T-helper 2 cell treated with Interferon-gamma antibody and Interleukin-4, amounts not matched to agents 5 μg/mL and 100 μg/mL, for 36 hours (primary cell): ENCODE data around the gene CDX2.
"Not testable (repeated sequence)": the region's sequence is repeated elsewhere in the genome, so short reads cannot be mapped to it uniquely, and the experiment has no call there.

Experiments
- DNase-seq: peaks from one replicate; pipeline ENCODE4 v3.0.0; 2021; ENCODE audit warnings: low spot score
- H3K27ac Mint-ChIP-seq: one replicate; pipeline ENCODE4 v1.8.0; 2021; ENCODE audit warnings: mild to moderate bottlenecking, mixed read lengths
- H3K27me3 Mint-ChIP-seq: one replicate; pipeline ENCODE4 v1.8.0; 2021; ENCODE audit warnings: low read depth, mixed read lengths
- H3K36me3 Mint-ChIP-seq: one replicate; pipeline ENCODE4 v1.8.0; 2021; ENCODE audit warnings: low read depth, mixed read lengths
- H3K4me1 Mint-ChIP-seq: one replicate; pipeline ENCODE4 v1.8.0; 2021; ENCODE audit warnings: low read depth, mixed read lengths
- H3K4me3 Mint-ChIP-seq: one replicate; pipeline ENCODE4 v1.8.0; 2022; ENCODE audit warnings: mild to moderate bottlenecking, moderate library complexity, mixed read lengths
- H3K9me3 Mint-ChIP-seq: one replicate; pipeline ENCODE4 v1.8.0; 2021; ENCODE audit warnings: mixed read lengths

CDX2 gene

GRCh38 chr13:27969082-27969865 is at the start of gene CDX2:
CDX2 (minus strand) TSS chr13:27969315; CDS start chr13:27969006, 309 bp downstream.
- H3K36me3 Mint-ChIP-seq, result peaks cover 2% of the 10 kb centered on the region
- no peaks in the 10 kb centered on the region for H3K9me3 Mint-ChIP-seq
- H3K4me3 Mint-ChIP-seq, result no peak within 1 kb of the TSS
- peaks cover 1% of the 10 kb centered on the region for H3K4me1 Mint-ChIP-seq
- H3K27ac Mint-ChIP-seq, result peak within 1 kb of the TSS; percentile 72
- peaks cover 85% of the 10 kb centered on the region for H3K27me3 Mint-ChIP-seq
- DNase-seq, result no peak

GRCh38 chr13:28014301-28014700 is 45.2 kb upstream of the CDX2 start:
- Mint-ChIP-seq H3K9me3 (no peaks in the 10 kb centered on the region), H3K27me3 (peaks cover 7% of the 10 kb centered on the region), H3K4me1 (peaks cover 2% of the 10 kb centered on the region), H3K36me3 (no peaks in the 10 kb centered on the region), H3K27ac (no peak overlapping the region), H3K4me3 (no peak overlapping the region)
- no peak for DNase-seq

GRCh38 chr13:28013482-28013881 is 44.4 kb upstream of the CDX2 start:
- no peak overlapping the region for H3K4me3 Mint-ChIP-seq

GRCh38 chr13:28012896-28013295 is 43.8 kb upstream of the CDX2 start:
- Mint-ChIP-seq H3K27ac (no peak overlapping the region), H3K9me3 (no peaks in the 10 kb centered on the region), H3K27me3 (peaks cover 10% of the 10 kb centered on the region), H3K36me3 (no peaks in the 10 kb centered on the region), H3K4me3 (no peak overlapping the region), H3K4me1 (peaks cover 2% of the 10 kb centered on the region)
- DNase-seq, result no peak

More at GRCh38 chr13:28013482-28013881, 44.4 kb upstream of the CDX2 start:
- no peaks in the 10 kb centered on the region for H3K9me3 Mint-ChIP-seq
- H3K4me1 Mint-ChIP-seq, result peaks cover 2% of the 10 kb centered on the region
- H3K27me3 Mint-ChIP-seq, result peaks cover 10% of the 10 kb centered on the region
- no peaks in the 10 kb centered on the region for H3K36me3 Mint-ChIP-seq
- no peak overlapping the region for H3K27ac Mint-ChIP-seq
- no peak for DNase-seq

GRCh38 chr13:28012383-28012782 is 43.3 kb upstream of the CDX2 start:
- no peak for DNase-seq
- no peaks in the 10 kb centered on the region for H3K36me3 Mint-ChIP-seq
- no peak overlapping the region for H3K27ac Mint-ChIP-seq
- no peak overlapping the region for H3K4me3 Mint-ChIP-seq
- no peaks in the 10 kb centered on the region for H3K9me3 Mint-ChIP-seq
- peaks cover 2% of the 10 kb centered on the region for H3K4me1 Mint-ChIP-seq
- H3K27me3 Mint-ChIP-seq, result peaks cover 10% of the 10 kb centered on the region

GRCh38 chr13:28010046-28010445 is 40.9 kb upstream of the CDX2 start:
- no peak for DNase-seq
- Mint-ChIP-seq H3K4me3 (no peak overlapping the region), H3K9me3 (no peaks in the 10 kb centered on the region), H3K27ac (no peak overlapping the region), H3K4me1 (peaks cover 2% of the 10 kb centered on the region), H3K27me3 (peaks cover 10% of the 10 kb centered on the region), H3K36me3 (no peaks in the 10 kb centered on the region)

GRCh38 chr13:28005016-28005415 is 35.9 kb upstream of the CDX2 start:
- H3K4me3 Mint-ChIP-seq, H3K9me3 Mint-ChIP-seq, H3K36me3 Mint-ChIP-seq, DNase-seq, H3K27me3 Mint-ChIP-seq, H3K27ac Mint-ChIP-seq, H3K4me1 Mint-ChIP-seq: not testable (repeated sequence)

- H3K36me3 Mint-ChIP-seq, result no peaks in the 10 kb centered on the region
- no peaks in the 10 kb centered on the region for H3K9me3 Mint-ChIP-seq
- H3K4me3 Mint-ChIP-seq, result no peak overlapping the region
- no peak overlapping the region for H3K27ac Mint-ChIP-seq
- no peaks in the 10 kb centered on the region for H3K4me1 Mint-ChIP-seq
- H3K27me3 Mint-ChIP-seq, result peaks cover 2% of the 10 kb centered on the region
- no peak for DNase-seq
Observed at GRCh38 chr13:28002886-28003698, 34.0 kb upstream of the CDX2 start.

GRCh38 chr13:28001837-28002473 is 32.8 kb upstream of the CDX2 start:
- no peaks in the 10 kb centered on the region for H3K36me3 Mint-ChIP-seq
- H3K4me3 Mint-ChIP-seq, result no peak overlapping the region
- no peak for DNase-seq
- no peak overlapping the region for H3K27ac Mint-ChIP-seq
- H3K4me1 Mint-ChIP-seq, result no peaks in the 10 kb centered on the region
- peaks cover 2% of the 10 kb centered on the region for H3K27me3 Mint-ChIP-seq
- H3K9me3 Mint-ChIP-seq, result no peaks in the 10 kb centered on the region

- no peak overlapping the region for H3K27ac Mint-ChIP-seq
- no peaks in the 10 kb centered on the region for H3K9me3 Mint-ChIP-seq
- H3K4me1 Mint-ChIP-seq, result no peaks in the 10 kb centered on the region
- H3K27me3 Mint-ChIP-seq, result peaks cover 2% of the 10 kb centered on the region
- no peak for DNase-seq
- H3K4me3 Mint-ChIP-seq, result no peak overlapping the region
- no peaks in the 10 kb centered on the region for H3K36me3 Mint-ChIP-seq
Observed at GRCh38 chr13:28001049-28001448, 31.9 kb upstream of the CDX2 start.

GRCh38 chr13:28000567-28000966 is 31.5 kb upstream of the CDX2 start:
- H3K27me3 Mint-ChIP-seq, result peaks cover under 1% of the 10 kb centered on the region
- no peak overlapping the region for H3K27ac Mint-ChIP-seq
- no peaks in the 10 kb centered on the region for H3K4me1 Mint-ChIP-seq
- H3K9me3 Mint-ChIP-seq, result no peaks in the 10 kb centered on the region
- DNase-seq, result no peak
- no peaks in the 10 kb centered on the region for H3K36me3 Mint-ChIP-seq
- H3K4me3 Mint-ChIP-seq, result no peak overlapping the region

- H3K9me3 Mint-ChIP-seq, result no peaks in the 10 kb centered on the region
- no peak overlapping the region for H3K4me3 Mint-ChIP-seq
Observed at GRCh38 chr13:27997904-27998522, 28.9 kb upstream of the CDX2 start.

GRCh38 chr13:27991881-27992280 is 22.8 kb upstream of the CDX2 start:
- H3K9me3 Mint-ChIP-seq, result no peaks in the 10 kb centered on the region
- DNase-seq, result no peak
- no peak overlapping the region for H3K4me3 Mint-ChIP-seq
- H3K36me3 Mint-ChIP-seq, result no peaks in the 10 kb centered on the region
- no peaks in the 10 kb centered on the region for H3K4me1 Mint-ChIP-seq
- H3K27ac Mint-ChIP-seq, result no peak overlapping the region
- H3K27me3 Mint-ChIP-seq, result peaks cover 8% of the 10 kb centered on the region

More at GRCh38 chr13:27997904-27998522, 28.9 kb upstream of the CDX2 start:
- no peak overlapping the region for H3K27ac Mint-ChIP-seq
- peaks cover 5% of the 10 kb centered on the region for H3K27me3 Mint-ChIP-seq
- no peak for DNase-seq
- H3K4me1 Mint-ChIP-seq, result no peaks in the 10 kb centered on the region
- no peaks in the 10 kb centered on the region for H3K36me3 Mint-ChIP-seq
